NOMO-1 treated with dmso at 0.1 percent for 144 hours (cell line): ENCODE data around the gene ATG10.
"Not testable (repeated sequence)": the region's sequence is repeated elsewhere in the genome, so short reads cannot be mapped to it uniquely, and the experiment has no call there.

ENCODE experiments used
- DNase-seq: peaks from one replicate; lab custom pipeline; 2025; ENCODE audit not compliant: unreplicated experiment; lab: John Stamatoyannopoulos, UW

ATG10 gene

DNA sequence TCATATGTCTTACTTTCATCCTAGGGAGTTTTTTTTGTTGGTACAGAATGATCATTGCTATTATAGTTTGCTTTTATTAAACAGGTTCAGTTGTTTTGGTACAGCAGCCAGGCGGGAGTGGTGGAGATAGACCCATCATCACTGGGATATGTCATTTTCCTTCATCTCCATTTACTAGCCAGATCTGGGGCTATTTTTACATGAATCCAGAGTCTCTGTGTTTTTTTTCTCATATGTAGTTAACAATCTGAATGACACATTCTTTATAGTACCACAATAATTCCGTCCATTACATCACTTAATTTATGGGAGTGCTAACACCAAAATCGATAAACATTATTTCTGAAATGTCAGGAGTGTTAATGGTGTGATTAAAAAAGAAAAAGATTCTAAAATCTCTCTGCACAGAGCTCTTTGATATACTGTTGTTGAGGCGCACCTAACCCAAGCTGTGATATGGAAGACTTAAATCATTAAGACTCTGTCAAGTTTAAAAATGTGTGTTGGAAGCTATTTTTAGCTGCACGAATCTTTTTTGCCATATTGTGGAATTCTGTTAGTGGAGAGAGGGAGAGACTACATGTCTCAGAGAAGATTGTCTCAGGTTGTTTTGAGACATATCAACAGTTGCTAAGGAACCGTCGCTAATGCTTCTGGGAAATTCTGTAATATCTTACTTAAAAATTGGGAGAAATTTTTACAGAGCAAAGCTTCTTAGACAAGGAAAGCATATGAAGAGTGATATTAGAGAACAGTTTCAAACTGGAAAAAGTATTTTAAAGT, 246.7 kb downstream of the ATG10 start:
- DNase-seq, result no peak

DNA sequence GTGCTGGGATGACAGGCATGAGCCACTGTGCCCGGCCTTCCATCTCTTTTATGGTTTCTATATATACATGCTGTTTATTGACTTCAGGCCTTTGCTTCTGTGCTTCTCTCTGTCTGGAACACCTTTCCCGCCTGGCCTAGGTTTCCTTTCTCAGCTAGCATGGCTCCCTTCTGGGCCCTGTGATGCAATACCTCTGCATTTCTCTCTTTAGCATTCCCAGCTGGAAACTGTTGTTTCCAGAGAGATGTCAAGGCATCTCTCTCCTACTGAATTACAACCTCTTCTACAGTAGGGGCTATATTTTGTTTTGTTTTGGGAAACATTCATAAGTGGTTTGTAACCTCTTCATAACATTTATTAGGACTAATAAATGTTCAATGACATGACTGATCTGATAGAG, 249.2 kb downstream of the ATG10 start:
- DNase-seq, result no peak

DNA sequence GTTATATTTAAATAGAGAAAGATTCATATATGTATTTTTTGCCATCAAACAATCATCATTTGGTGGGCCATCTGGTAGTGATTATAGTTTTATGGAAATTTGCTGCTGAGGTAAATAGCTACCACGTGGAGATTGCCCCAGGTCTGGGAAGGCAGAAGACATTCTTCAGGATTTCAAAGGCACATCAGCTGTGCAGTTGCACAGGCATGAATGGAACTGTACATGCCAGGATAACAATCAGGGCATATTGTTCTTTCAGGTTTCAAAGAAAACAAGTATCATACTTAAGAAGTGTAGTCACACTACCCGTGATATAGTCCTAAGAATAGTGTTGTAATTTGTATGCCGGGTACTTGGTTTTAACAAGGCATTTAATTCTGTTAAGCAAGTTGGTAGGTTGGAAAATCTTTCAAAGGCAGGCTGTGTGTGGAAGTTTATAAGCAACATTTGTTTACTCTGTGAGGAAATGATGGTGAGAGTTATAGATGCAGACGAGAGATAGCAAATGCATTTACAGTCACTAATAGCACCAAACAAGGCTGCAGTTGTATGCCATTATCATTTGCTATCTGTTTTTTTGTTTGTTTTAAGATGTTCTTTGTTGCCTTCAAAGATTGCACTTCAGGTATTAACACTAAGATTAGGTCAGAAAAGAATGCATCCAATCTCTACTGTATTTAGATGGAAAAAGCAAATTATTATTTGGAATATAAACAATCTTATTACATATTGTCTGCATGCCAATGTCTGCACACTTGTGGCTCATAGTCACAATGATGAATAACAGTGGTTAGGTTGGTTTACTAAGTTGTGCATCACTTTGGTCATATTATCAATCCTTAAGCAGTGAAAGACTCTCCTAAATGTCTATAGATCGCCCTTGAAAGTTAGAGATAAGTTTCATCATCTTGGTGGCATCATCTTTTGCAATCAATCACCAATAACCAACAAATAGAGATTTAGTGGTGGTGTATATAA, 251.1 kb downstream of the ATG10 start:
- DNase-seq, result no peak

DNA sequence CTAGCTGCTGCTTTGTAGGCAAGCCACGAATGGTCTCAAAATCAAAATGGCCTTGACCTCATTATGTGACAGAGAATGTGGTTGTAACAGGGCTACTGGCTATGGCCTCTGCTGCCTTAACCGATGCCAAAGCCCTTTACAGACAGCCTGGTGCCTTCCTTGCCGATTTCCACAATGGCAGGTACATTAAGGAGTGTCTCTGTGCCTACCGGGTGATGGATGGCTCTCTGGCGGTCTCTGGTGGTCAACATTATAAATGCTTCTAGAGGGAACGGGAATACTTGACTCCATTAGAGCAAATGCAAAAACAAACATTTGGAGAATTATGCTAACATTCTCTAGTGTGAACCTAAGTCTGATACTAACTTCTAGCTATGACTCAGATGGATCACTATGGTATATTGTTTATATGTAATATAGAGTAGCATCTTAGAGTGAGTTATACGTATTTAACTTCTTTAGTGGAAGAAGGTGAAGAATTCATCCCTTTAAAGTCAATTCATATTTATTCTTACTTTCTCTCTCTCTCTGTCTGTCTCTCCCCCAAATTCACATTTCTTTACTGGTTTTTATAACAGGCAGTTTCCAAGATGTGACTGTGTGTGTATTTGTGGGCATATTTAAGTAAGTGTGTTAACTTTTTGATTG, 253.8 kb downstream of the ATG10 start:
- peak; percentile 51 for DNase-seq

DNA sequence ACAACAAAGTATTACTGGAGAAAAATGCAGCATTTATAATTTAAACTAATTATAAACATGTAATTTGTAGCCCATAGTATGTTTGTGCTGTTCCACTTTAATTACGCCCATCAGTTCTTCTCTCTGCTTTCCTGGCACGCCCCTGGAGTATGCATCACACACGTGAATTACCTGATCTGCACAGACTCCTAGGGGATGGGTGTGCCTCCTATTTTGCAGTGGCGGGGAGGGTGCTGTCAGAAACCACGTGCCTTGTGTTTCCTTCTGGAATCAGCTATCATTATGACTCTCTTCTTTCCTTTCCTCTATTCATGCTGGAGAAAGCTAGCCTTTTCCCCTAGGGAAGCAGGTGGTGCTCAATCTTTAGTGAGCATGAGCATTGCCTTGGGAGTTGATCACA, 263.1 kb downstream of the ATG10 start:
- DNase-seq, result no peak

DNA sequence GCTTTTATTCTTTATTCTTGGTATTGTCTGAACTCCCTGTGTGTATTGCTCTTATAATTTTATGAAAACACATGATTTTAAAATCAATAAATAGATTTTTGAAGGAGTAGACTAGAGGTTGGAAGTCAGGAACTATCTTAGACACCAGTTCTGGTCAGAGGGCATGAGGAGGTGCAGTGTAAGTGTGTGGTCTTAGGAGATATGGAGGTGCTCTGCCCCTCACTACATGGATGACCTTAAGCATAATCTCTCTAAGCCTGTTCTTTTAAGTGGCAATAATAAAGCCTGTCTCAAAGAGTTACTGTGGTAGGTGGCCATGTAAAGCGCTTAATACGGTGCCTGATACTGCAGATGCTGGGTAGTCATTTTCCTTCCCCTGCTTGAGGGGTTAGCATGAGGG, 272.3 kb downstream of the ATG10 start:
- DNase-seq, result no peak

DNA sequence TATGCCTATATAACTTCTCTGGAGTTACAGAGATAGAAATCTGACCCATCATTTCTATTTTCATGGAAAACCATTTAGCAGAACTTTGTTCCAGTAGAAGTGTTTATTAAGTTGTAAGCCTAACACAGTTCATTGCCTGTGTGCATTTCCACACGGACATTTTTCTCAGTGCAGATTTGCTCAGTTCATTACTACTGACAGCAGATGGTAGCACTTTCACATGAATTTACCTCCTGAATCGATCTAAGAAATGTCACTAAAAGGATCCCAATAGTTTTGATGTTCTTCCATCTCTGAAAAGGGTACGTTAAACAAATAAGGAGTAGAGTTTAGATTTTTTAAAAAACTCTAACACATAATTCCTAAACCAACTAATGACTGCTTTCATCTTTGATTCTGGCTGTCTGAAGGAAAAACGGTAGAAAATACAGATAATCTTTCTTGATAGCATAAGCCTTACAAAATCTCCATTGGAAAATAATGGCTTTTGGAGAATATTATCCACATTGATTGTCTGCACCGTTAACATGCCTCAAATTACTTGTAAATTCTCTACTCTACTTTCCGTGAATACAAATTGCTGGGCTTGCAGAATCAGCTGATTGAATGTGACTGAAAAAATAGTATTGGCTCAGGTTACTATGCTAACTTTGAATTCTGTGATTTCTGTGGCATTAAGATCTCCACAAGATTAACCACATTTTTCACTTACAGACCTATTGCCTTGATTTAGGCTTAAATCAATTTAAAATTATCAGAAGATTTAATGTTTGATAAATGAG, 273.2 kb downstream of the ATG10 start:
- DNase-seq, result no peak

DNA sequence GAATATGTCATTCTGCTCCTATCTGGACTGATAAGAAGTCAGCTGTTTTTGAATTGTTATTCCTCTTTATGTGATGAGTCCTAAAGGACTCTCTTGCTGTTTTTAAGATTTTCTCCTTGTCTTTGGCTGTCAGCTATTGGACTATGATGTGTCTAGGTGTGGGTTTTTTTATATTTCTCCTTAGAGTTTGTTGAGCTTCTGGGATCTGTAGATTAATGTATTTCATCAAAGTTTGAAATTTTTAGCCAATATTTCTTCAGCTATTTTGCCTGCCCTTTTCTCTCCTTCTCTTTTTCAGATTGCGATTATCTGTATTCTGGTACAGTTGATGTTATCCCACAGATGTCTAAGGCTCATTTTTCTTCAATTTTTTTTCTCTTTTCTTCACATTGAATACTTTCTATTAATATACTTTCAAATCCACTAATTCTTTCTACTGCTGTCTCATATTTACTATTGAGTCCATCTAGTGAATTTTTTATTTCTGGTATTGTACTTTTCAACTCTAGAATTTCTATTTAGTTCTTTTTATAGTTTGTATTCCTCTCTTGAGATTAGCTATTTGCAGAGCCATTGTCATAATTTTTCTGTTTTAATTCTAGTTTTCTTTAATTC, 275.2 kb downstream of the ATG10 start:
- DNase-seq, result no peak

DNA sequence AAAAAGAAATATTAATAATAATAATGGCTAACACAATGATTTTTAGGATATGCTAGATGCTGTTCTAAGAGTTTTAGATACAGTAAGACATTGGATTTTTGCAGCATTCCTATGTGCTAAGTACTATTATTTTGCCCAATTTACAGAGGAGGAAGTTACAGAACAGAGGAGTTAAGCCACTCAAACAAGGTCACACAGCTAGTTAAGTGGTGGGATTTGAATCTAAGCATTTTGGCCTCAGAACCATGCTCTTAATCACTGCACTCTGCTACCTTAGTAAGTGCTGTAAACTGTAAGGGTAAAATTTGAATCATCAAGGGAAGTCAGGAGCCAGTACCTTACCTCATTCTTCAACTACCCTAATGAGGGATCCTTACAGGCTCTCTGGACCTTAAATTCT, 280.9 kb downstream of the ATG10 start:
- DNase-seq, result no peak

DNA sequence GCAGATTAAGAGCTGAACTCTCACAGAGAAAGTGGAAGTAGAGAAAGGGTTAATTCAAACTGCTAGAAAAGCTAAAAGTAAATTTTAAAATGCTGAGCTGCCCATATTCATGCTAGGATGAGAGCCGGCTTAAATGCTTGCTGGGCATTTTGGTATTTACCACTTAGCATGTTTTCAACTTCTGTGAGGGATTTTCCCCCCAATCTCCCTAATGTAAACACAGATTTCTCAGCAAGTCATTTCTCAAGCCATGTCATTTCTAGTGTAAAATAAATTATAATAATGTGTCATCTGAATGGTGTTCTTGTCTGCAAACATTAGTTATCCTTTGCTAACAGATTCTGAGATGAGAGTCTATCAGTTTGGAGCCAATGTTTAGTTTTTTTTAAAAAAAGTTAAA, 284.0 kb downstream of the ATG10 start:
- DNase-seq, result no peak

DNA sequence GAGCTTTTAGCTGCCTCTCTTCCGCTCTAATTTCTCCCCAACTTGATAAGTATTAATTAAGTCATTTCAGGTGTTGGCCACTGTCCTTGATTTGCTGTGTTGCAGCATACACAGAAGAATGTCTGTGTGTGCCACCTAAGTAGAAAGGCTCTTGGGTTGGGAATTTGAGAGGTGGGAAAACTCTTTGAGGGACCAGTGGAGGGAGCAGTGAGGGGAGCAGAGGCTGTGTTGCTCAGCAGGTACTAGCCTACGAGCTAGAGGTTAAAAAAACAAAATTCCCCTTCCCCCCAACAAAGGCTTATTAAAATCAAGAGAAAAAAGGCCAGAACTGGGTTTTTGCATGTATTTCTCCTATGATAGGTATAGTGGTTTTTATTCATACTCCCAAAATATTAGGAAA, 285.4 kb downstream of the ATG10 start:
- no peak for DNase-seq

DNA sequence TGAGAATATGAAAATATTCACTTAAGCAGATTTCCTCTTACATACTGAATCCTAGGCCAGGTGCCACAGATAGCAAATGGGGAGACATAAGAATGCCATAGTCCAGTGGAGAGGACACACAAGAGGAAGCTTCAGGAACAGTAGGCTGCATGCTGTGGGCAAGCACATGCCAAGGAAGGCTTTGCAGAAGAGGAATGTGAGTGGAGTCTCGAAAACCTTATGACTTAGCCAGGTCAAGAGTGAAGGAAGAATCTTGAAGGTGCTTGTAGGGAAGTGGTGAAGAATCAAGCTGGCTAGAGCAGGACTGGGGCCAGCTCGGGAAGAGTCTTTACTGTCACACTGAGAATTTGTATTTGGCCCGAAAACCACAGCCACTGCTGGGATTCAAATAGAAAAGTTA, 285.9 kb downstream of the ATG10 start:
- no peak for DNase-seq

DNA sequence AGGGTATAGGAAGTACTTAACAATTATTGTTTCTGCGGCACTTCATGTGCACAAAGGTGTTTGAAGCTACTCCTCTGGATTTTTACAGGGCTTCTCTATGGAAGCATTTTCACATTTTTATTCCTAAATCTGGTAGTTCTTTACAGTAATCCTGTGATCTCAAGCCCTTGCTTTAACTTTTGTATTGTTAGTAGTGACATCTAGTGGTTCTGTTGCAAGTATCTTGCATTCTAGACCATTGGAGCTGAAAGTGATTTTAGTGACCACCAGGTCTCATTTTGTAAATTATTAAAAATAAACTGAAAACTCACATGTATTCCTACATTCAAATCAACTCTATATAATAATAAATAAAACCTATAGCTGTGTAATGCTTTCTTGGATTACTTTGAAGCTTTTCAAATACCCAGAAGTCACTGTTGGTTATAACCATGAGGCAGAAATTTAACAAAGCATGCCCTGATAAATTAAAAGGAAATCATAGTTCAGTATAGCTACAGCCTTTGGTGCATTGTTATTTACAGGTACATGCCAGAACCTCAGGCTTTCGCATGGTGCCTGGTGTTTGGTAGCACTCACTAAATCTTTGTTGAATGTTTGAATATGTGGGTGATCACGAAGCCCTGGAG, 287.5 kb downstream of the ATG10 start:
- DNase-seq, result no peak

DNA sequence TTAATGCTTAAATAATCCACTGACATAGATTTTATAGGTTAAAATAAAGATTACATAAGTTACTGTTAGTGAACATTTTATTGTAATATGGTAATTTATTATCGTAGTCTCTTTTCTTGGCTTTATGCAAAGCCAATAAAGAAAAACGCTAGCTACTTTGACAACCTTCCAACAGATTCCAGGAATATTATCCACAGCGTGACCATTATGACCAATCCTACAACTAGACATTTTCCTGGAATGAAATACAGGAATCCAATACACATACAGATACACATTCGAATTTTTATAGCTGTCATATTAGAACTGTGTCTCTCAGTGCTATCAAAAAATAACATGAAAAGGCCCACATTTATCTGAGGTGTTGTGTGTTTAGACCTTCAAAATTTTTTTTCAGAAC, 293.2 kb downstream of the ATG10 start:
- no peak for DNase-seq

DNA sequence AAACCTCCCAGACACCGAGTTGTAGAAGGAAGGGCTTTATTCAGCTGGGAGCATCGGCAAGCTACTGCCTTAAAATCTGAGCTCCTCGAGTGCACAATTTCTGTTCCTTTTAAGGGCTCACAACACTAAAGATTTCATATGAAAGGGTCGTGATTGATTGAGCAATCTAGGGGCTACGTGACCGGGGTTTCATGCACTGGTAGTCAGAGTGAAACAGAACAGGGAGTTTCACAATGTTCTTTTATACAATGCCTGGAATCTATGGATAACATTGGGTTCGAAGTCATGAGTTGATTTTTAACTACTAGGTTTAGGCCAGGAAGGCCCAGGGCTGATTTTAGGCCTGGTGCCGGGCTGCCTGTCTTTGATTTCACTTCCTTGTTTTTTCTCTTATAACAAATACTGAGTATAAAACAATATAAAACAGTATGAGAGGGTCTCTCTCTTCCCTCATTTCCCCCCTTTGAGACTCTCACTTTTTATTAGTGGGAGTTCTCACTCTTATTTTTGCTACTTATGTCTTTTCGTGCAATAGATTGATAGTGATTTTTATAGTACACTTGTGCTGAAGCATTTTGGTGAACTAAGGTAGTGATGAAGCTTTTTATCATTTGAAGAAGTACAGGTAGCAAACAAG, 295.6 kb downstream of the ATG10 start:
- DNase-seq, result not testable (repeated sequence)

DNA sequence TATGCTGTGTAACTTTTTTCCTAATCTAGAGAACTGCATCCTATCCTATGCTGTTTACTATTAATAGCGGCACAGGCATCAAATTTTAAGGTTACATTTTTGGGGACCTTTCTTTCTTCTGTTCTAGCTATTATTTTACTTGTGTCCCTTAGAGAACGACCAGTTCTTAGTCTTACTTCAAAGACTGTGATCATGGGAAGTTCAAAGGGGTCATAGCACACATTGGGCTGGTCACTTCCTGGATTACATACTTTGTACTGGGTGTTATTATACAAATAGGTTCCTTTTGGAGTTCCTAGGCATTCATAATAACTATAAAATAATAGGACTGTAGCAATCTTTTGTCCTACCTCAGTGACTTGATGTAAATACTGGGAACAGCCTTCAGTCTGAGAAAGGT, 297.5 kb downstream of the ATG10 start:
- DNase-seq, result not testable (repeated sequence)

DNA sequence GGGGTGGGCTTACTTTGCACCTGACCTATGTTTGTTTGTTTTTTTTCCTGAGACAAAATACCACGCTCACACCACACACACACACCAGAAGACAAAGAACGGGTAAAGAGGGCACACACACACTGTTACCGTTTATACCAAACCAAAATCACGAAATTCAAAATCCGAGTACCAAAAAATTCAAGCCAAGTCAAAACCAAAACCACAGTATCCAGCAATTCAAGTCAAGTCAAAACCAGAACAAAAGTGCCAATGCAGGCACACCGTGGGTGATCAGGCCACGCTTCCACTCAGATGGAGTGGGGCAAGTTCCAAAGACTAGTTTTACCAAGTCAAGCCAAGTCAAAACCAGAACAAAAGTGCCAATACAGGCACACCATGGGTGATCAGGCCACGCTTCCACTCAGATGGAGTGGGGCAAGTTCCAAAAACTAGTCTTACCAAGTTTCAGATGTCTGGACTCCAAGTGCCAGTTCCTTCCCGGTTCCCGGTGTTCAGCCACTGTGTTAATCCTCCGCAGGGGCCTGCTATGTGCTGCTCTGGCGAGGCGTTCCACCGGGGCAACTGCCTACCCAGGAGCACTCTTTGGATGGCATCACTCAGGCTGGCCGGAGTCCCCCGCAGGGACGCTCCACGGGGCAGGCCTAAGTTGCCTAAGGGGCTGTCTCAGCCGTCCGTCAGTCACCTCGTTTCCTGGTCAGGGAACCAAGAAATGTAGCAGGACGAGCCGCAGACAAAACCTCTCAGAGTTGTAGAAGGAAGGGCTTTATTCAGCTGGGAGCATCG, 300.9 kb downstream of the ATG10 start:
- DNase-seq, result not testable (repeated sequence)

DNA sequence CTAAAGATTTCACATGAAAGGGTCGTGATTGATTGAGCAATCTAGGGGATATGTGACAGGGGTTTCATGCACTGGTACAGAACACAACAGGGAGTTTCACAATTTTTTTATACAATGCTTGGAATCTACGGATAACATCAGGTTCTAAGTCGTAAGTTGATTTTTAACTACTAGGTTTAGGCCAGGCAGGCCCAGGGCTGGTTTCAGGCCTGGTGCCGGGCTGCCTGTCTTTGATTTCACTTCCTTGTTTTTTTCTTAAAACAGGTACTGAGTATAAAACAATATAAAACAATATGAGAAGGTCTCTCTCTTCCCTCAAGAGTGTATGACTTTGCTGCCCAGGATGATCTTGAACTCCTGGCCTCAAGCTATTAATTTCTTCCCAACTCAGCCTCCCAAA, 301.6 kb downstream of the ATG10 start:
- not testable (repeated sequence) for DNase-seq
